GM12878 (cell line): Measurements from ENCODE around the gene ATP6V0D1. TPM values are rescaled to one million over a fixed set of nuclear protein-coding genes. Genes with fewer than 3 reads are reported as not detected.

Source experiments
- ATAC-seq: fragments of 200-7000 bp; cut with Tn5 transposase; 3 replicates; pipeline ENCODE4 v1.9.1; 2020; ENCODE audit warnings: mild to moderate bottlenecking, moderate library complexity
- BruUV-seq: library from RNA; stranded (reverse); fragments of 400-500 nt; replicated peaks from 2 replicates; lab custom pipeline; 2021; lab: Mats Ljungman, UMichigan
- CTCF ChIA-PET: fragments of 300-600 bp; sonication (Branson Sonifier 250); formaldehyde crosslinking; extraction: SDS; loops from one replicate; lab custom pipeline; 2021; ENCODE audit warnings: inconsistent platforms; lab: Yijun Ruan, JAX
- POLR2A ChIA-PET: fragments of 350-600 bp; formaldehyde crosslinking; extraction: SDS; loops from one replicate; lab custom pipeline; 2021; ENCODE audit warnings: inconsistent platforms; lab: Charles Lee
- RAD21 ChIA-PET: fragments of 300-600 bp; sonication (Branson Sonifier 250); formaldehyde crosslinking; loops from one replicate; lab custom pipeline; 2023; ENCODE audit warnings: antibody characterized with exemption; ENCODE audit not compliant: unreplicated experiment; lab: Charles Lee
- SMC1A ChIA-PET: fragments of 300-600 bp; sonication (Branson Sonifier 250); formaldehyde crosslinking; loops from one replicate; lab custom pipeline; 2023; ENCODE audit not compliant: unreplicated experiment, uncharacterized antibody; lab: Charles Lee
- DNase-seq: peaks from one replicate; pipeline ENCODE4 v3.0.0-alpha.2; 2011; ENCODE audit warnings: low read depth, low spot score
- FAIRE-seq: peaks from 3 replicates; lab custom pipeline; 2011; peaks lifted over from hg19 to GRCh38; lab: Jason Lieb, UNC
- H2AFZ ChIP-seq: 2 replicates; pipeline ENCODE4 v1.6.0; 2011; ENCODE audit warnings: low read depth, low read length, control low read depth; ENCODE audit not compliant: control insufficient read depth
- H3K27ac ChIP-seq: 2 replicates; pipeline ENCODE4 v1.5.1; 2011; ENCODE audit warnings: control low read depth; ENCODE audit not compliant: control insufficient read depth, insufficient read depth
- H3K27me3 ChIP-seq, 2 experiments: replicated peaks in 1 of 2; 2 replicates each; pipeline versions ENCODE4 v1.6.0 to v1.6.1; 2011; ENCODE audit warnings: low read length in 1 of 2; ENCODE audit not compliant: control insufficient read depth in 2 of 2, insufficient read depth in 2 of 2
- H3K36me3 ChIP-seq, 2 experiments: 2 replicates each; pipeline ENCODE4 v1.5.1; 2011; ENCODE audit warnings: low read length in 1 of 2; ENCODE audit not compliant: control insufficient read depth in 2 of 2, insufficient read depth in 2 of 2
- H3K4me1 ChIP-seq: 2 replicates; pipeline ENCODE4 v1.6.1; 2011; ENCODE audit warnings: mild to moderate bottlenecking, low read length, moderate library complexity, mixed read lengths; ENCODE audit not compliant: control insufficient read depth, insufficient read depth
- H3K4me2 ChIP-seq: 2 replicates; pipeline ENCODE4 v1.6.0; 2011; ENCODE audit warnings: control low read depth; ENCODE audit not compliant: control insufficient read depth, insufficient read depth
- H3K4me3 ChIP-seq: fragments of 200-600 bp; sonication (generic); 2 replicates; pipeline ENCODE4 v1.5.1; 2016
- H3K79me2 ChIP-seq: 2 replicates; pipeline ENCODE4 v1.6.0; 2011; ENCODE audit warnings: low read length; ENCODE audit not compliant: control insufficient read depth, insufficient read depth
- H3K9ac ChIP-seq: 2 replicates; pipeline ENCODE4 v1.8.0; 2011; ENCODE audit warnings: low read length, control low read depth, mixed read lengths; ENCODE audit not compliant: control insufficient read depth, insufficient read depth
- H3K9me3 ChIP-seq: replicated peaks from 3 replicates; pipeline ENCODE4 v1.5.1; 2011; ENCODE audit warnings: mild to moderate bottlenecking, low read length; ENCODE audit not compliant: control insufficient read depth, insufficient read depth
- H4K20me1 ChIP-seq: 2 replicates; pipeline ENCODE4 v1.6.0; 2011; ENCODE audit not compliant: control insufficient read depth, insufficient read depth
- GABPA ChIP-seq: IDR thresholded peaks from 2 replicates; pipeline ENCODE4 v1.6.1; 2014; ENCODE audit warnings: antibody characterized with exemption, low read depth, mild to moderate bottlenecking, inconsistent platforms
- HDAC6 ChIP-seq: fragments of 200-600 bp; sonication (generic); IDR thresholded peaks from one replicate; pipeline ENCODE4 v1.8.0; 2017; ENCODE audit warnings: antibody characterized with exemption; ENCODE audit not compliant: unreplicated experiment
- POLR2A ChIP-seq: IDR thresholded peaks from 2 replicates; pipeline ENCODE4 v1.6.1; 2011; ENCODE audit warnings: low read depth, mild to moderate bottlenecking, low read length
- YY1 ChIP-seq: IDR thresholded peaks from 2 replicates; pipeline ENCODE4 v1.6.1; 2011; ENCODE audit warnings: low read depth, mild to moderate bottlenecking, low read length
- ZNF622 ChIP-seq: fragments of 450-650 bp; IDR thresholded peaks from 2 replicates; pipeline ENCODE4 v1.6.1; 2017; ENCODE audit warnings: mild to moderate bottlenecking, inconsistent platforms
- WGBS: methylation state at CpG from one replicate; pipeline ENCODE4 v1.1.6; 2016; ENCODE audit warnings: low lambda C conversion rate; ENCODE audit not compliant: insufficient replicate concordance, insufficient coverage; ENCODE audit errors: missing lambda C conversion rate; 5-methylcytosine and 5-hydroxymethylcytosine counted together
- in situ Hi-C: fragments of 300-500 bp; cut with MboI; formaldehyde crosslinking; loops from 9 replicates; pipeline ENCODE4 v1.14.3; 2018; ENCODE audit warnings: mixed read lengths
- intact Hi-C: fragments of 100-400 bp; cut with micrococcal nuclease; formaldehyde crosslinking; loops from one replicate; pipeline ENCODE4 v1.14.2; 2022; ENCODE audit not compliant: unreplicated experiment
- polyA plus RNA-seq, 11 experiments: library from polyadenylated mRNA; depleted of rRNA in 4 of 11; unstranded in 6 of 11; stranded (reverse) in 5 of 11; fragments of >200 nt; fragmentation: Nextera tagmentation in 4 of 11; fragmentation: Illumina TruSeq in 1 of 11; extraction: Ambion mirVana in 4 of 11; extraction: Trizol in 1 of 11; gene quantifications; 1 replicate in 1 of 11; 2 replicates in 10 of 11; pipeline versions ENCODE4 v1.2.1 to v1.2.3, GENCODE V29; 2011 to 2016; ENCODE audit warnings: inconsistent platforms in 2 of 11, missing spikeins in 2 of 11, low read depth in 1 of 11
- total RNA-seq, 4 experiments: library from RNA; depleted of rRNA in 3 of 4; stranded (reverse); fragments of >200 nt in 3 of 4; fragmentation: Illumina TruSeq in 1 of 4; extraction: Trizol in 1 of 4; gene quantifications; 2 replicates each; pipeline versions ENCODE4 v1.2.1 to v1.2.3, GENCODE V29; 2013 to 2021
- TF ChIP-seq, protein P1 (sequence below): IDR thresholded peaks from 2 replicates; pipeline ENCODE4 v1.6.1; 2011; ENCODE audit warnings: low read depth, low read length, improper control_type of control experiment, borderline replicate concordance

ATP6V0D1 gene
- total and polyA plus RNA-seq, 10 of the 15 experiments (the other 5 are each of a cell fraction or from before 2014, with no cell fraction given), result 28.1 to 141 (median 70.3) TPM

DNA sequence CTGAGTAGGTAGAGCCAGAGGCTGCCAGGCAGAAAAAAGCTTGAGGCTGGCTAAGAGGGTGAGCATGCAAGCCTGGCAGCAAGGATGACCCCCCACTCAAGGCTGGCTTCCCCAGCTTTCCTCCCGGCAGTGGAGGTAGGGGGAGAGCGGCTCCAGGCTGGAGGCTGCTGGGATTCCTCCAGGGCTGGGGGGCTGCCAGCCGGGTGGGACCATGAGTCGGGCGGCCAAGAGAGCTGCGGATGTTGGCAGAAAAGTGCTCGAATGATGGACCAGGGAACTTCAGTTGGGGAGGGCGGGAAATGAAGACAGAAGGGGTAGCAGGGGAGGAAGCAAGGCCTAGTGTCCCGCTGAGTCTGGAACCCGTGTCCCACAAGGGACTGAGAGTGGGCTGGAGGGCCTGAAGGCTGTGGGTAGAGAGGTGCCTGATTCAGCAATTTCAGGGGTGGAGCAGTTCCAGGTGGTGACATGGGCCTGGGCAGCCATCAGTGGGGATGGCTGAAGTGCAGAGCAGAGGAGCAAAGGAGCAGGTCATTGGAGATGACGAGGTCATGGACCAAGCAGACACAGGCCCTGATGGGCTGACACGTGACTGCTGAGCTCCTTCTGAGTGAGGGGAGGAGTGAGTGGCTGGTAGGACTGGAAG is 29.8 kb downstream of the ATP6V0D1 start:
- H3K27me3 ChIP-seq, result no peaks in the 10 kb centered on the region
- ChIA-PET POLR2A (interaction anchor here (0.5 kb wide), 1 partner anchor 115 kb away, joined by 5 read pairs; no protein-coding TSS in a partner anchor), CTCF (interaction anchor here (0.8 to 1.6 kb wide), 3 partner anchors 17 to 30 kb away, joined by 3 to 7 read pairs (median 4); partner anchors contain the start of gene ATP6V0D1), RAD21 (interaction anchor here (0.8 to 1.7 kb wide), 2 partner anchors 23 to 27 kb away, joined by 3 to 5 read pairs; no protein-coding TSS in a partner anchor), SMC1A (interaction anchor here (0.5 to 0.9 kb wide), 2 partner anchors 16 to 20 kb away, joined by 4 to 5 read pairs; no protein-coding TSS in a partner anchor)
- intact Hi-C loops, result no loop called here
- no peaks in the 10 kb centered on the region for H3K9me3 ChIP-seq
- no peak overlapping the region for H3K9ac ChIP-seq
- 97% methylated on average over 12 of the region's 12 CpGs for WGBS
- no TSS peak for BruUV-seq
- ATAC-seq, result no peak
- H3K4me3 ChIP-seq, result no peak overlapping the region
- DNase-seq, result no peak
- no peak for FAIRE-seq
- no peaks in the 10 kb centered on the region for H3K4me1 ChIP-seq
- peaks cover 5% of the 10 kb centered on the region; the same call in 1 of the 2 replicates for H4K20me1 ChIP-seq
- in situ Hi-C loops, result no loop called here
- H3K79me2 ChIP-seq, result no peaks in the 10 kb centered on the region
- H3K27ac ChIP-seq, result no peak overlapping the region
- no peak overlapping the region for H2AFZ ChIP-seq
- TF ChIP-seq, protein P1, sequence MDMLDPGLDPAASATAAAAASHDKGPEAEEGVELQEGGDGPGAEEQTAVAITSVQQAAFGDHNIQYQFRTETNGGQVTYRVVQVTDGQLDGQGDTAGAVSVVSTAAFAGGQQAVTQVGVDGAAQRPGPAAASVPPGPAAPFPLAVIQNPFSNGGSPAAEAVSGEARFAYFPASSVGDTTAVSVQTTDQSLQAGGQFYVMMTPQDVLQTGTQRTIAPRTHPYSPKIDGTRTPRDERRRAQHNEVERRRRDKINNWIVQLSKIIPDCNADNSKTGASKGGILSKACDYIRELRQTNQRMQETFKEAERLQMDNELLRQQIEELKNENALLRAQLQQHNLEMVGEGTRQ, result no peak
- no peak for TF ChIP-seq GABPA
- TF ChIP-seq YY1, result no peak
- no peak for TF ChIP-seq ZNF622
- H3K4me2 ChIP-seq, result no peak overlapping the region
- peaks cover 10 to 14% of the 10 kb centered on the region in 2 experiments; a peak in 3 of 4 replicates for H3K36me3 ChIP-seq

DNA sequence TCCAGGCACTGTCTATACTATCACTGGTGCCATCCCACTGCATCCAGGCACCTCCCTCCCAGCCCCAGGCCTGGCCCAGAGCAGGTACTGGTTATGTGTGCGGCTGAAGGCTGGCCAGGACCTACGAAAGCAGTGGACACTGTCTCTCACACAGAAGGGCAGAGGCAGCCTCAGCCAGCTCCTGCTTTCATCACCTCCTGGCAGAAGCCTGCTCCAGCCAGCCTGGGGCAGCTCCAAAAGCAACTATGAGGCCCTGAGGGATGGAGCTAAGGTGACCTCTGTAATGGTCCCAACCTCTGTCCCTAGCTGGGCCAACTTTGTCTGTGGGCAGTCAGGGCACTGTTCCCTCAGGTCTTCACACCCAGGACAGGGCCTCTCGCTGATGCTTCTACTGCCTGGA is 31.2 kb downstream of the ATP6V0D1 start:
- H3K4me2 ChIP-seq, result no peak overlapping the region
- H3K27me3 ChIP-seq, result no peaks in the 10 kb centered on the region
- no peak for DNase-seq
- ChIA-PET RAD21 (no interaction called here), POLR2A (no interaction called here), CTCF (interaction anchor here (0.6 to 1.6 kb wide), 2 partner anchors 22 to 118 kb away, joined by 4 to 7 read pairs; no protein-coding TSS in a partner anchor), SMC1A (interaction anchor here (1.1 to 1.6 kb wide), 2 partner anchors 21 to 189 kb away, joined by 4 read pairs; no protein-coding TSS in a partner anchor)
- TF ChIP-seq HDAC6, result no peak
- 0 out of 2 replicates have a peak, but pooled peaks have one; percentile 26 for TF ChIP-seq POLR2A
- no peaks in the 10 kb centered on the region for H3K79me2 ChIP-seq
- no peak overlapping the region for H3K9ac ChIP-seq
- H3K36me3 ChIP-seq, result peaks cover 10 to 16% of the 10 kb centered on the region in 2 experiments; a peak in 3 of 4 replicates
- no peak for ATAC-seq
- no peak overlapping the region for H2AFZ ChIP-seq
- no peaks in the 10 kb centered on the region for H4K20me1 ChIP-seq
- FAIRE-seq, result no peak
- WGBS, result 93% methylated on average over 3 of the region's 3 CpGs
- H3K27ac ChIP-seq, result no peak overlapping the region
- BruUV-seq, result no TSS peak
- H3K4me1 ChIP-seq, result no peaks in the 10 kb centered on the region
- in situ Hi-C loops, result no loop called here
- H3K9me3 ChIP-seq, result no peaks in the 10 kb centered on the region
- intact Hi-C loops, result no loop called here
- no peak overlapping the region for H3K4me3 ChIP-seq
